AG20443 (cell line): ENCODE measurements around the gene XYLT1.
"Not testable (repeated sequence)": the region's sequence is repeated elsewhere in the genome, so short reads cannot be mapped to it uniquely, and the experiment has no call there.

Source experiments
- DNase-seq: peaks from one replicate; pipeline ENCODE4 v3.0.0; 2012; ENCODE audit warnings: low spot score, mixed read lengths

Gene XYLT1

GRCh38 chr16:17431012-17431411 lies 39.7 kb downstream of the XYLT1 start:
- DNase-seq: no peak

GRCh38 chr16:17426451-17426850 lies 44.3 kb downstream of the XYLT1 start:
- DNase-seq: no peak

GRCh38 chr16:17424771-17425170 lies 46.0 kb downstream of the XYLT1 start:
- no peak for DNase-seq

- no peak for DNase-seq
Measured at GRCh38 chr16:17423221-17423620, 47.5 kb downstream of the XYLT1 start.

- DNase-seq: no peak
Measured at GRCh38 chr16:17420816-17421215, 49.9 kb downstream of the XYLT1 start.

GRCh38 chr16:17419266-17419665 lies 51.5 kb downstream of the XYLT1 start:
- no peak for DNase-seq

- DNase-seq: no peak
Measured at GRCh38 chr16:17417740-17418139, 53.0 kb downstream of the XYLT1 start.

GRCh38 chr16:17416461-17417311 lies 54.1 kb downstream of the XYLT1 start:
- peak; percentile 57 for DNase-seq

GRCh38 chr16:17414916-17415315 lies 55.8 kb downstream of the XYLT1 start:
- DNase-seq: no peak

GRCh38 chr16:17414421-17414820 lies 56.3 kb downstream of the XYLT1 start:
- no peak for DNase-seq

GRCh38 chr16:17413508-17413907 lies 57.3 kb downstream of the XYLT1 start:
- DNase-seq: no peak

GRCh38 chr16:17412791-17413190 lies 58.0 kb downstream of the XYLT1 start:
- no peak for DNase-seq

GRCh38 chr16:17412221-17412620 lies 58.5 kb downstream of the XYLT1 start:
- DNase-seq: peak; percentile 57

GRCh38 chr16:17411263-17411662 lies 59.5 kb downstream of the XYLT1 start:
- DNase-seq: no peak

- not testable (repeated sequence) for DNase-seq
Measured at GRCh38 chr16:17410316-17410715, 60.4 kb downstream of the XYLT1 start.

GRCh38 chr16:17409894-17410293 lies 60.9 kb downstream of the XYLT1 start:
- DNase-seq: no peak

GRCh38 chr16:17408955-17409441 lies 61.8 kb downstream of the XYLT1 start:
- DNase-seq: no peak

GRCh38 chr16:17408296-17408695 lies 62.5 kb downstream of the XYLT1 start:
- peak; percentile 41 for DNase-seq

GRCh38 chr16:17407321-17407720 lies 63.4 kb downstream of the XYLT1 start:
- DNase-seq: no peak

- peak; percentile 85 for DNase-seq
Measured at GRCh38 chr16:17404941-17405689, 65.6 kb downstream of the XYLT1 start.

- DNase-seq: no peak
Measured at GRCh38 chr16:17403859-17404545, 66.8 kb downstream of the XYLT1 start.

- DNase-seq: no peak
Measured at GRCh38 chr16:17403156-17403809, 67.5 kb downstream of the XYLT1 start.
